ENCODE data around the gene ARHGAP32. TPM values are rescaled to one million over a fixed set of nuclear protein-coding genes. Genes with fewer than 3 reads are reported as not detected.

The ARHGAP32 gene
- 12.0 and 15.6 TPM in 2 replicates for polyA plus RNA-seq
- polyA minus RNA-seq = 81.3 and 83.2 TPM in 2 replicates

DNA sequence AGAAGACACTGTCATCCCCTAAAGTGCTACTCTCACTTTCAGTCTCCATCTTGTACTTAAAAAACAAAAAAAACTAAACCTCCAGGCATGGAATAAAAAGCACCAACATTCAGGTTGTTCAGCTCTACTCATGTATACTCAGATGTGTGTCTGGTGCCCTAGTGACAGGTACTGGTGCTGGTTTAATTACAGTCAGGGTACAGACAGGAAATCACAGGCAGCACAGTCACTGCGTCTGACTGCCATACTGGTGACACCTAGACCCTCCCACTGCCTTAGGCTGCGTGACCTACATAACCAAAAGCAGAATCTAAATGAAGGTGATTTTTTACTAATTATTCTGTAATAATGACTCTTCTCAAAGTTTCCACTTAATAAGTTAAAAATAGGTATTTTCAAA is at the start of gene ARHGAP32:
ARHGAP32 (minus strand) TSS at position 176 of the 400 bp plus-strand sequence; CDS start at position 49, 127 bp downstream.
- Histone ChIP-seq H3K4me3 (ENCODE audit: low read length) (no peak within 1 kb of the TSS), H3K9ac (ENCODE audit: low read length) (no peak within 1 kb of the TSS), H2AFZ (ENCODE audit: low read depth, low read length) (no peak within 1 kb of the TSS), H3K9me2 (ENCODE audit: insufficient read depth, low read length) (no peaks in the 10 kb centered on the region), H3K27ac (ENCODE audit: low read length) (no peak within 1 kb of the TSS), H3K36me3 (ENCODE audit: insufficient read depth, low read length) (no peaks in the 10 kb centered on the region), H3K9me3 (ENCODE audit: low read length) (no peaks in the 10 kb centered on the region), H3F3A (ENCODE audit: insufficient read depth, low read length, poor library complexity, severe bottlenecking) (no peaks in the 10 kb centered on the region), H3K4me2 (ENCODE audit: low read length) (no peak within 1 kb of the TSS), H3K27me3 (ENCODE audit: insufficient read depth, low read depth, low read length) (no peaks in the 10 kb centered on the region), H4K20me1 (ENCODE audit: insufficient read depth) (no peaks in the 10 kb centered on the region), H3K79me2 (replicated peaks; ENCODE audit: insufficient read depth, low read length) (peaks cover 7% of the 10 kb centered on the region)
- TF ChIP-seq RAD21 (conservative IDR thresholded peaks at IDR 0.05) (no peak), EZH2 (IDR thresholded peaks at IDR 0.05; ENCODE audit: borderline replicate concordance, insufficient read depth, low read length, poor library complexity, severe bottlenecking) (no peak), MXI1 (conservative IDR thresholded peaks at IDR 0.05; ENCODE audit: poor library complexity, severe bottlenecking) (no peak), EP300 (conservative IDR thresholded peaks at IDR 0.05; ENCODE audit: poor library complexity, severe bottlenecking) (no peak), TAF1 (IDR thresholded peaks at IDR 0.05; ENCODE audit: low read depth) (no peak), POLR2AphosphoS5 (IDR thresholded peaks at IDR 0.05) (no peak), SMC3 (conservative IDR thresholded peaks at IDR 0.05; ENCODE audit: poor library complexity) (no peak)
- TF ChIP-seq, protein P1, sequence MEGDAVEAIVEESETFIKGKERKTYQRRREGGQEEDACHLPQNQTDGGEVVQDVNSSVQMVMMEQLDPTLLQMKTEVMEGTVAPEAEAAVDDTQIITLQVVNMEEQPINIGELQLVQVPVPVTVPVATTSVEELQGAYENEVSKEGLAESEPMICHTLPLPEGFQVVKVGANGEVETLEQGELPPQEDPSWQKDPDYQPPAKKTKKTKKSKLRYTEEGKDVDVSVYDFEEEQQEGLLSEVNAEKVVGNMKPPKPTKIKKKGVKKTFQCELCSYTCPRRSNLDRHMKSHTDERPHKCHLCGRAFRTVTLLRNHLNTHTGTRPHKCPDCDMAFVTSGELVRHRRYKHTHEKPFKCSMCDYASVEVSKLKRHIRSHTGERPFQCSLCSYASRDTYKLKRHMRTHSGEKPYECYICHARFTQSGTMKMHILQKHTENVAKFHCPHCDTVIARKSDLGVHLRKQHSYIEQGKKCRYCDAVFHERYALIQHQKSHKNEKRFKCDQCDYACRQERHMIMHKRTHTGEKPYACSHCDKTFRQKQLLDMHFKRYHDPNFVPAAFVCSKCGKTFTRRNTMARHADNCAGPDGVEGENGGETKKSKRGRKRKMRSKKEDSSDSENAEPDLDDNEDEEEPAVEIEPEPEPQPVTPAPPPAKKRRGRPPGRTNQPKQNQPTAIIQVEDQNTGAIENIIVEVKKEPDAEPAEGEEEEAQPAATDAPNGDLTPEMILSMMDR (IDR thresholded peaks at IDR 0.05; ENCODE audit: poor library complexity, severe bottlenecking) = no peak
- TF ChIP-seq, protein P2, sequence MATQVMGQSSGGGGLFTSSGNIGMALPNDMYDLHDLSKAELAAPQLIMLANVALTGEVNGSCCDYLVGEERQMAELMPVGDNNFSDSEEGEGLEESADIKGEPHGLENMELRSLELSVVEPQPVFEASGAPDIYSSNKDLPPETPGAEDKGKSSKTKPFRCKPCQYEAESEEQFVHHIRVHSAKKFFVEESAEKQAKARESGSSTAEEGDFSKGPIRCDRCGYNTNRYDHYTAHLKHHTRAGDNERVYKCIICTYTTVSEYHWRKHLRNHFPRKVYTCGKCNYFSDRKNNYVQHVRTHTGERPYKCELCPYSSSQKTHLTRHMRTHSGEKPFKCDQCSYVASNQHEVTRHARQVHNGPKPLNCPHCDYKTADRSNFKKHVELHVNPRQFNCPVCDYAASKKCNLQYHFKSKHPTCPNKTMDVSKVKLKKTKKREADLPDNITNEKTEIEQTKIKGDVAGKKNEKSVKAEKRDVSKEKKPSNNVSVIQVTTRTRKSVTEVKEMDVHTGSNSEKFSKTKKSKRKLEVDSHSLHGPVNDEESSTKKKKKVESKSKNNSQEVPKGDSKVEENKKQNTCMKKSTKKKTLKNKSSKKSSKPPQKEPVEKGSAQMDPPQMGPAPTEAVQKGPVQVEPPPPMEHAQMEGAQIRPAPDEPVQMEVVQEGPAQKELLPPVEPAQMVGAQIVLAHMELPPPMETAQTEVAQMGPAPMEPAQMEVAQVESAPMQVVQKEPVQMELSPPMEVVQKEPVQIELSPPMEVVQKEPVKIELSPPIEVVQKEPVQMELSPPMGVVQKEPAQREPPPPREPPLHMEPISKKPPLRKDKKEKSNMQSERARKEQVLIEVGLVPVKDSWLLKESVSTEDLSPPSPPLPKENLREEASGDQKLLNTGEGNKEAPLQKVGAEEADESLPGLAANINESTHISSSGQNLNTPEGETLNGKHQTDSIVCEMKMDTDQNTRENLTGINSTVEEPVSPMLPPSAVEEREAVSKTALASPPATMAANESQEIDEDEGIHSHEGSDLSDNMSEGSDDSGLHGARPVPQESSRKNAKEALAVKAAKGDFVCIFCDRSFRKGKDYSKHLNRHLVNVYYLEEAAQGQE (IDR thresholded peaks at IDR 0.05; ENCODE audit: borderline replicate concordance) = no peak

DNA sequence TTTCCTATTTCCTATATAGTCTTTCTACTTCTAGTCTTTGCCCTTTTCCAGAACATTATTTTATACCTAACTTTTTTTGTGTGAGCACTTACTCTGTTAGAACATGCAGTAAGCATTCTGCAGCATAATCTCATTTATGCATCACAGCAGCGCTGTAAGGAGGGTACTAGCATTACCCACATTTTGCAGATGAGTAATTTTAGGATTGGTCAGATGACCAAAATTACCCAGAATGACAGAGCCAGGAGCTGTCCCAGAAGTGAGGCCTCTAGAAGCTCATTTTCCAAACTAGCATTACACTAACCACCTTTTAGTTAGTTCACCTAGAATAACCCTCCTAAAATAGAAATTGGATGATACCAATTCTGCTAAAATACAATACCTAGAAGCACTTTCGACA is 47.1 kb upstream of the ARHGAP32 start:
- peaks cover 33% of the 10 kb centered on the region for H3K79me2 ChIP-seq (replicated peaks; ENCODE audit: insufficient read depth, low read length)
- H3K27ac ChIP-seq (ENCODE audit: low read length) = no peak overlapping the region
- H3K4me2 ChIP-seq (ENCODE audit: low read length) = no peak overlapping the region
- no peaks in the 10 kb centered on the region for H3K9me3 ChIP-seq (ENCODE audit: low read length)
- no peaks in the 10 kb centered on the region for H3K9me2 ChIP-seq (ENCODE audit: insufficient read depth, low read length)
- H3K4me3 ChIP-seq (ENCODE audit: low read length) = no peak overlapping the region
- no peaks in the 10 kb centered on the region for H3K36me3 ChIP-seq (ENCODE audit: insufficient read depth, low read length)
- H4K20me1 ChIP-seq (ENCODE audit: insufficient read depth) = no peaks in the 10 kb centered on the region
- no peaks in the 10 kb centered on the region for H3K27me3 ChIP-seq (ENCODE audit: insufficient read depth, low read depth, low read length)
- H3F3A ChIP-seq (ENCODE audit: insufficient read depth, low read length, poor library complexity, severe bottlenecking) = no peaks in the 10 kb centered on the region
- H3K9ac ChIP-seq (ENCODE audit: low read length) = no peak overlapping the region
- no peak overlapping the region for H2AFZ ChIP-seq (ENCODE audit: low read depth, low read length)
- TF ChIP-seq EP300 (conservative IDR thresholded peaks at IDR 0.05; ENCODE audit: poor library complexity, severe bottlenecking) (no peak), TAF1 (IDR thresholded peaks at IDR 0.05; ENCODE audit: low read depth) (no peak), RAD21 (conservative IDR thresholded peaks at IDR 0.05) (no peak), EZH2 (IDR thresholded peaks at IDR 0.05; ENCODE audit: borderline replicate concordance, insufficient read depth, low read length, poor library complexity, severe bottlenecking) (no peak), SMC3 (conservative IDR thresholded peaks at IDR 0.05; ENCODE audit: poor library complexity) (no peak), POLR2AphosphoS5 (IDR thresholded peaks at IDR 0.05) (no peak)
- TF ChIP-seq, protein P1 (IDR thresholded peaks at IDR 0.05; ENCODE audit: poor library complexity, severe bottlenecking) = no peak
- TF ChIP-seq, protein P2 (IDR thresholded peaks at IDR 0.05; ENCODE audit: borderline replicate concordance) = no peak
